Liver (tissue), 9 donors: ENCODE results near the gene CDH19. TPM values are rescaled to one million over a fixed set of nuclear protein-coding genes. Genes with fewer than 3 reads are reported as not detected.

Experiments
- DNase-seq: peaks from one replicate; pipeline ENCODE4 v3.0.0-alpha.2; 2017; ENCODE audit warnings: low spot score
- H3K27ac ChIP-seq, 2 donors: one replicate each; pipeline ENCODE4 v1.7.0; 2013; ENCODE audit warnings: inconsistent platforms in 2 of 2, low read length in 2 of 2, control low read depth in 1 of 2, low read depth in 1 of 2, mild to moderate bottlenecking in 1 of 2
- H3K27me3 ChIP-seq, 4 donors: one replicate each; pipeline versions ENCODE4 v1.6.1 to v1.7.0; 2013; ENCODE audit warnings: low read length in 3 of 4, inconsistent platforms in 1 of 4, mild to moderate bottlenecking in 1 of 4, moderate library complexity in 1 of 4; ENCODE audit not compliant: control insufficient read depth in 4 of 4, insufficient read depth in 4 of 4
- H3K36me3 ChIP-seq, 4 donors: one replicate each; pipeline versions ENCODE4 v1.6.1 to v1.7.0; 2013; ENCODE audit warnings: low read length in 3 of 4, mild to moderate bottlenecking in 3 of 4, low read depth in 1 of 4, moderate library complexity in 1 of 4; ENCODE audit not compliant: control insufficient read depth in 4 of 4, insufficient read depth in 3 of 4
- H3K4me1 ChIP-seq, 4 donors: one replicate each; pipeline versions ENCODE4 v1.6.1 to v1.7.0; 2013; ENCODE audit warnings: low read length in 3 of 4, mild to moderate bottlenecking in 3 of 4, moderate library complexity in 1 of 4; ENCODE audit not compliant: control insufficient read depth in 4 of 4, insufficient read depth in 4 of 4
- H3K4me3 ChIP-seq, 3 donors: one replicate each; pipeline versions ENCODE4 v1.6.1 to v1.7.0; 2013; ENCODE audit warnings: low read length in 3 of 3, control low read depth in 1 of 3, low read depth in 1 of 3, mild to moderate bottlenecking in 1 of 3
- H3K9ac ChIP-seq, 2 donors: one replicate each; pipeline ENCODE4 v1.7.0; 2013; ENCODE audit warnings: low read length in 2 of 2, mild to moderate bottlenecking in 2 of 2, moderate library complexity in 2 of 2, control low read depth in 1 of 2, low read depth in 1 of 2
- H3K9me3 ChIP-seq, 4 donors: one replicate each; pipeline versions ENCODE4 v1.6.1 to v1.7.0; 2013; ENCODE audit warnings: low read length in 3 of 4; ENCODE audit not compliant: control insufficient read depth in 4 of 4
- EGR1 ChIP-seq, 2 donors: IDR thresholded peaks; 2 replicates each; pipeline ENCODE4 v1.6.1; 2016 to 2018; ENCODE audit warnings: antibody characterized with exemption in 2 of 2, low read depth in 2 of 2
- FOXA1 ChIP-seq: IDR thresholded peaks from 2 replicates; pipeline ENCODE4 v1.6.1; 2016; ENCODE audit warnings: antibody characterized with exemption
- FOXA2 ChIP-seq: IDR thresholded peaks from 2 replicates; pipeline ENCODE4 v1.6.1; 2016; ENCODE audit warnings: antibody characterized with exemption
- GABPA ChIP-seq, 2 donors: IDR thresholded peaks in 1 of 2; conservative IDR thresholded peaks in 1 of 2; 2 replicates each; pipeline ENCODE4 v1.6.1; 2016; ENCODE audit warnings: antibody characterized with exemption in 2 of 2, mild to moderate bottlenecking in 1 of 2, moderate library complexity in 1 of 2
- HNF4A ChIP-seq, 2 donors: conservative IDR thresholded peaks; 2 replicates each; pipeline ENCODE4 v1.6.1; 2016; ENCODE audit warnings: antibody characterized with exemption in 2 of 2, mild to moderate bottlenecking in 2 of 2
- HNF4G ChIP-seq: IDR thresholded peaks from 2 replicates; pipeline ENCODE4 v1.6.1; 2016; ENCODE audit warnings: antibody characterized with exemption
- JUND ChIP-seq, 2 donors: IDR thresholded peaks; 2 replicates each; pipeline ENCODE4 v1.6.1; 2016; ENCODE audit warnings: antibody characterized with exemption in 2 of 2
- NR2F2 ChIP-seq: IDR thresholded peaks from 2 replicates; pipeline ENCODE4 v1.6.1; 2016; ENCODE audit warnings: antibody characterized with exemption
- RAD21 ChIP-seq, 2 donors: IDR thresholded peaks; 2 replicates each; pipeline ENCODE4 v1.6.1; 2016; ENCODE audit warnings: antibody characterized with exemption in 2 of 2, mild to moderate bottlenecking in 2 of 2
- RXRA ChIP-seq, 2 donors: IDR thresholded peaks; 2 replicates each; pipeline ENCODE4 v1.6.1; 2017 to 2018; ENCODE audit warnings: antibody characterized with exemption in 2 of 2, mild to moderate bottlenecking in 1 of 2
- SP1 ChIP-seq: IDR thresholded peaks from 2 replicates; pipeline ENCODE4 v1.6.1; 2018; ENCODE audit warnings: antibody characterized with exemption, mild to moderate bottlenecking
- TAF1 ChIP-seq: conservative IDR thresholded peaks from 2 replicates; pipeline ENCODE4 v1.6.1; 2016; ENCODE audit warnings: antibody characterized with exemption, mild to moderate bottlenecking
- YY1 ChIP-seq: IDR thresholded peaks from 2 replicates; pipeline ENCODE4 v1.6.1; 2016; ENCODE audit warnings: antibody characterized with exemption, mild to moderate bottlenecking
- WGBS: extraction: QIAGEN DNeasy Blood & Tissue Kit; methylation state at CpG from one replicate; pipeline ENCODE4 v1.1.7; 2013; 5-methylcytosine and 5-hydroxymethylcytosine counted together
- polyA plus RNA-seq, 2 donors: library from polyadenylated mRNA; stranded (reverse) in 1 of 2; unstranded in 1 of 2; fragments of 200-250 nt in 1 of 2; fragments of >200 nt in 1 of 2; fragmentation: Nextera tagmentation in 1 of 2; extraction: Ambion mirVana in 1 of 2; gene quantifications; one replicate each; pipeline versions ENCODE4 v1.2.1 to v1.2.3, GENCODE V29; 2013 to 2015
- total RNA-seq, 2 donors: library from RNA; depleted of rRNA; stranded (reverse); fragments of >200 nt; gene quantifications; one replicate each; pipeline ENCODE4 v1.2.3, GENCODE V29; 2014
- TF ChIP-seq, protein P1 (sequence below): IDR thresholded peaks from 2 replicates; pipeline ENCODE4 v1.6.1; 2016; ENCODE audit warnings: antibody characterized with exemption
- TF ChIP-seq, protein P2 (sequence below): fragments of 150-350 bp; IDR thresholded peaks from 2 replicates; pipeline ENCODE4 v1.5.1; 2017; ENCODE audit warnings: improper control_type of control experiment, low read depth, low read length; ENCODE audit not compliant: missing input control
- TF ChIP-seq, protein P3 (sequence below): IDR thresholded peaks from 2 replicates; pipeline ENCODE4 v1.6.1; 2016; ENCODE audit warnings: antibody characterized with exemption
- TF ChIP-seq, protein P4 (sequence below): IDR thresholded peaks from 2 replicates; pipeline ENCODE4 v1.6.1; 2016; ENCODE audit warnings: antibody characterized with exemption
- TF ChIP-seq, protein P5 (sequence below): IDR thresholded peaks from 2 replicates; pipeline ENCODE4 v1.6.1; 2016; ENCODE audit warnings: antibody characterized with exemption, mild to moderate bottlenecking
- donor health status: healthy.
- donor health status: healthy.
- donor health status: healthy.
- donor health status: healthy.
- donor health status: healthy.

CDH19 gene
- total and polyA plus RNA-seq, 4 donors, result 0.65 to 8.0 (median 1.5) TPM

DNA sequence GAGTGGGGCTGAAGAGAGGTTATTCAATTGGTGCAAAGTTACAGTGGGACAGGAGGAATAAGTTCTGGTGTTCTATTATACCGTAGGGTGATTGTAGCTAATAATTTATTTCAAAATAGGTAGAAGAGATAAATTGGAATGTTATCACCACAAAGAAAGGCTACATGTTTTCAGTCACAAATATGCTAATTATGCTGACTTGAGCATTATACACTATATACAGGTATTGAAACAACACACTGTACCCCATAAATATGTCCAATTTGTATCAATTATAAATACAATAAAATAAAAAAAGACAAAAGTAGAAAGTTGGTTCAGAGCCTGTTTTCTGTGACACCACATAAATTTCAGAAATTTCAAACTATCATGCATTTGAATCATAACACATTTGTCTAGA is 97.7 kb downstream of the CDH19 start:
- H3K36me3 ChIP-seq, result no peaks in the 10 kb centered on the region
- DNase-seq, result no peak
- H3K9me3 ChIP-seq, result no peaks in the 10 kb centered on the region
- H3K4me1 ChIP-seq, result no peaks in the 10 kb centered on the region
- no peak overlapping the region for H3K4me3 ChIP-seq
- WGBS, result 69% methylated on average over 1 of the region's 1 CpG
- H3K27me3 ChIP-seq, result no peaks in the 10 kb centered on the region
- H3K27ac ChIP-seq, result no peak overlapping the region
- TF ChIP-seq, protein P1, sequence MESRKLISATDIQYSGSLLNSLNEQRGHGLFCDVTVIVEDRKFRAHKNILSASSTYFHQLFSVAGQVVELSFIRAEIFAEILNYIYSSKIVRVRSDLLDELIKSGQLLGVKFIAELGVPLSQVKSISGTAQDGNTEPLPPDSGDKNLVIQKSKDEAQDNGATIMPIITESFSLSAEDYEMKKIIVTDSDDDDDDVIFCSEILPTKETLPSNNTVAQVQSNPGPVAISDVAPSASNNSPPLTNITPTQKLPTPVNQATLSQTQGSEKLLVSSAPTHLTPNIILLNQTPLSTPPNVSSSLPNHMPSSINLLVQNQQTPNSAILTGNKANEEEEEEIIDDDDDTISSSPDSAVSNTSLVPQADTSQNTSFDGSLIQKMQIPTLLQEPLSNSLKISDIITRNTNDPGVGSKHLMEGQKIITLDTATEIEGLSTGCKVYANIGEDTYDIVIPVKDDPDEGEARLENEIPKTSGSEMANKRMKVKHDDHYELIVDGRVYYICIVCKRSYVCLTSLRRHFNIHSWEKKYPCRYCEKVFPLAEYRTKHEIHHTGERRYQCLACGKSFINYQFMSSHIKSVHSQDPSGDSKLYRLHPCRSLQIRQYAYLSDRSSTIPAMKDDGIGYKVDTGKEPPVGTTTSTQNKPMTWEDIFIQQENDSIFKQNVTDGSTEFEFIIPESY, result no peak
- TF ChIP-seq, protein P2, sequence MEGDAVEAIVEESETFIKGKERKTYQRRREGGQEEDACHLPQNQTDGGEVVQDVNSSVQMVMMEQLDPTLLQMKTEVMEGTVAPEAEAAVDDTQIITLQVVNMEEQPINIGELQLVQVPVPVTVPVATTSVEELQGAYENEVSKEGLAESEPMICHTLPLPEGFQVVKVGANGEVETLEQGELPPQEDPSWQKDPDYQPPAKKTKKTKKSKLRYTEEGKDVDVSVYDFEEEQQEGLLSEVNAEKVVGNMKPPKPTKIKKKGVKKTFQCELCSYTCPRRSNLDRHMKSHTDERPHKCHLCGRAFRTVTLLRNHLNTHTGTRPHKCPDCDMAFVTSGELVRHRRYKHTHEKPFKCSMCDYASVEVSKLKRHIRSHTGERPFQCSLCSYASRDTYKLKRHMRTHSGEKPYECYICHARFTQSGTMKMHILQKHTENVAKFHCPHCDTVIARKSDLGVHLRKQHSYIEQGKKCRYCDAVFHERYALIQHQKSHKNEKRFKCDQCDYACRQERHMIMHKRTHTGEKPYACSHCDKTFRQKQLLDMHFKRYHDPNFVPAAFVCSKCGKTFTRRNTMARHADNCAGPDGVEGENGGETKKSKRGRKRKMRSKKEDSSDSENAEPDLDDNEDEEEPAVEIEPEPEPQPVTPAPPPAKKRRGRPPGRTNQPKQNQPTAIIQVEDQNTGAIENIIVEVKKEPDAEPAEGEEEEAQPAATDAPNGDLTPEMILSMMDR, result no peak
- TF ChIP-seq SP1 (no peak), YY1 (no peak), FOXA1 (no peak), EGR1 (IDR thresholded peaks at IDR 0.05; ENCODE audit: low read depth in 2 of 2) (no peak), GABPA (IDR thresholded peaks at IDR 0.05 in 1 of 2, conservative IDR thresholded peaks at IDR 0.05 in 1 of 2) (no peak), RXRA (IDR thresholded peaks at IDR 0.05) (no peak), JUND (IDR thresholded peaks at IDR 0.05) (no peak), HNF4A (conservative IDR thresholded peaks at IDR 0.05) (no peak), FOXA2 (no peak), TAF1 (no peak), RAD21 (IDR thresholded peaks at IDR 0.05) (no peak), HNF4G (no peak), NR2F2 (no peak)
- TF ChIP-seq, protein P3, sequence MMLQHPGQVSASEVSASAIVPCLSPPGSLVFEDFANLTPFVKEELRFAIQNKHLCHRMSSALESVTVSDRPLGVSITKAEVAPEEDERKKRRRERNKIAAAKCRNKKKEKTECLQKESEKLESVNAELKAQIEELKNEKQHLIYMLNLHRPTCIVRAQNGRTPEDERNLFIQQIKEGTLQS, result no peak
- TF ChIP-seq, protein P4, sequence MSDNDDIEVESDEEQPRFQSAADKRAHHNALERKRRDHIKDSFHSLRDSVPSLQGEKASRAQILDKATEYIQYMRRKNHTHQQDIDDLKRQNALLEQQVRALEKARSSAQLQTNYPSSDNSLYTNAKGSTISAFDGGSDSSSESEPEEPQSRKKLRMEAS, result no peak
- TF ChIP-seq, protein P5, sequence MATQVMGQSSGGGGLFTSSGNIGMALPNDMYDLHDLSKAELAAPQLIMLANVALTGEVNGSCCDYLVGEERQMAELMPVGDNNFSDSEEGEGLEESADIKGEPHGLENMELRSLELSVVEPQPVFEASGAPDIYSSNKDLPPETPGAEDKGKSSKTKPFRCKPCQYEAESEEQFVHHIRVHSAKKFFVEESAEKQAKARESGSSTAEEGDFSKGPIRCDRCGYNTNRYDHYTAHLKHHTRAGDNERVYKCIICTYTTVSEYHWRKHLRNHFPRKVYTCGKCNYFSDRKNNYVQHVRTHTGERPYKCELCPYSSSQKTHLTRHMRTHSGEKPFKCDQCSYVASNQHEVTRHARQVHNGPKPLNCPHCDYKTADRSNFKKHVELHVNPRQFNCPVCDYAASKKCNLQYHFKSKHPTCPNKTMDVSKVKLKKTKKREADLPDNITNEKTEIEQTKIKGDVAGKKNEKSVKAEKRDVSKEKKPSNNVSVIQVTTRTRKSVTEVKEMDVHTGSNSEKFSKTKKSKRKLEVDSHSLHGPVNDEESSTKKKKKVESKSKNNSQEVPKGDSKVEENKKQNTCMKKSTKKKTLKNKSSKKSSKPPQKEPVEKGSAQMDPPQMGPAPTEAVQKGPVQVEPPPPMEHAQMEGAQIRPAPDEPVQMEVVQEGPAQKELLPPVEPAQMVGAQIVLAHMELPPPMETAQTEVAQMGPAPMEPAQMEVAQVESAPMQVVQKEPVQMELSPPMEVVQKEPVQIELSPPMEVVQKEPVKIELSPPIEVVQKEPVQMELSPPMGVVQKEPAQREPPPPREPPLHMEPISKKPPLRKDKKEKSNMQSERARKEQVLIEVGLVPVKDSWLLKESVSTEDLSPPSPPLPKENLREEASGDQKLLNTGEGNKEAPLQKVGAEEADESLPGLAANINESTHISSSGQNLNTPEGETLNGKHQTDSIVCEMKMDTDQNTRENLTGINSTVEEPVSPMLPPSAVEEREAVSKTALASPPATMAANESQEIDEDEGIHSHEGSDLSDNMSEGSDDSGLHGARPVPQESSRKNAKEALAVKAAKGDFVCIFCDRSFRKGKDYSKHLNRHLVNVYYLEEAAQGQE, result no peak
- H3K9ac ChIP-seq, result no peak overlapping the region
